Activated T-cell treated with anti-CD3 and anti-CD28 coated beads for 1 hour (primary cell): ENCODE measurements around the gene TLR10.

ENCODE experiments used
- DNase-seq: peaks from one replicate; pipeline ENCODE4 v3.0.0-alpha.2; 2020; ENCODE audit warnings: low read depth

Gene TLR10

DNA sequence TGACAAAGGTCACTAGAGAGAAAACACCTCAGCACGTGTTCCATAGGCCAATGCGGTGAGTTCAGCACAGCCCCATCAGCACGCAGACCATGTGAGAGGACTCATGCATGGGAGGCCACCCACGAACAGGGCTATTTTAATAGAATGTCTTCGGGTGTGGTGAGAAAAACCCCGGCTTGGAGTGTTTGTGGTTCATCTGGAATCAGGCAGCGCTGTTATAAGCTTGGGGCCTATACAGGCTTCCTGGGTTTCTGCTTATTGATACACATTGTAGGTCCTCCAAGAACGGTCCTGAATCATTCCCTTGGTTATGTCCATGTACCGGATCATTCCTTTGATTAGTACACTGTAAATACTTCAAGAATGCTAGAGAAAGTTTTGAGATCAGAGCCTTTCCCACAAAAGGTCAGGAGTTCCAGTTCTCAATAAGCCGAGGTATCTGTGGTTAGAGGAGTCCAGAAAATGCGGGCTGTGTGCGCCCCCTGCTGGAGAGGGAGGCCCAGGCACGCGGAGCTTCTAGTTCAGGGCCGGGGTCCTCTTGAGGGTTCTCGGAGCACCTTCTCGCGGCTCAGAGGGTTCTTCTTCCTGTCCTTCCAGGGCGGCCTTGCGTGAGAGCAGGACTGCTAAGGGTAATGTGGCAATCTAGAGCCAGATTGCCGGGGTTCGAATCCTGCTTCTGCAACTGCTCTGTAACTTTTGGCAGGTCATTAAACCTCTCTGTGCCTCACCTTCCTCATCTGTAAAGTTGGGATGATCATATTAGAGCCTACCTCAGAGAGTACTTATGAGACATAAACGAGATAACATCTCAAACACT is 51.8 kb downstream of the TLR10 start:
- DNase-seq = peak; percentile 89

DNA sequence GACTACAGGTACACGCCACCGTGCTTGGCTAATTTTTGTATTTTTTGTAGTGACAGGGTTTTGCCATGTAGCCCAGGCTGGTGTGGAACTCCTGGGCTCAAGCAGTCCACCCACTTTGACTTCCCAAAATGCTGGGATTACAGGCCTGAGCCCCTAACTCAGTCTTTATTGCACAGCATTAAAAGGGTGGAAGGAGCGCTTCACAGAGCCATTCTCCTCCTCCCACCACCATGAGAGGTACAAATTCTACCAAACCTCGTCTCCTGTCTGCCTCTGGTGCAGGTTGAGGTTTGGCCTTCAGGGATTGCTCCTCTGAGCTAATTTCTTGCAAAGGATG is 52.3 kb downstream of the TLR10 start:
- no peak for DNase-seq

DNA sequence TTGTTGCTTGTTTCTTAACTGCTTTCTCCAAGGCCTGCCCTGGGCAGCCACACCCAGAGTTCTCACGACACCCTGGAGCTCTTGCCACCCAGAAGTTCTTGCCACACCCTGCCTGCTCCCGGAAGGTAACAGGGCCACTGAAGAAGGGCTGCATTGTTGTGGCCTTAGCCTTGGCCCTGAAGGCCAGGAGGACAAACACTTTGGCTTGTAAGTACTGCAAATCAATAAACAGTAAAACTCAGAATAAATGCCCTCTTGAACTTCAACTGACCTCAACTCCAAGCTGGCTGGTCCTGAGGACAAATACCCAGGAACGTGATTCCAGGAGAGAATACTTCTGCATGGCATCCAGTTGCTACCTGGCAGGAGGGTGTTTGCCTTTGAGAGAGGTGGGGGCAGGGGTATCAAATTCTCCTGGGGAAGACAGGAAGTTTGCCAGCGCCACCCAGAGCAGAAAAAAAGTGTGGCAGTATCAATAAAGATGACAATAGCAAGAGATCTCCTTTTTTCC is 54.1 kb downstream of the TLR10 start:
- no peak for DNase-seq

DNA sequence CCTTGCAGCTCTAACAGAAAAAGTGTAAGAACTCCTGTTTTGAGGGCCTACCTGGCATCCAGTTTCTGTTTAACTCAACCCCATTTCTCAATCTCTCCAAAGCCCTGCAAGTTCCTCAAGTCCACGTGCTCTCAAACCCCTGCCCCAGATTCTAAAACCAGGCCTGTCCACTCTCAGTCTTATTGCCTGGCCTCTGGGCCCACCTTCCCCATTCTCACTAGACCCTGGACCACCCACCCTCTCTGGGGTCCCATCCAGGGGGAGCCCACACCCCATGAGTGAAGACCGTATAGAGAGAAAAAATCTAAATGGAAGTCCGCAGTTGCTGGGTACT is 58.3 kb downstream of the TLR10 start:
- no peak for DNase-seq

DNA sequence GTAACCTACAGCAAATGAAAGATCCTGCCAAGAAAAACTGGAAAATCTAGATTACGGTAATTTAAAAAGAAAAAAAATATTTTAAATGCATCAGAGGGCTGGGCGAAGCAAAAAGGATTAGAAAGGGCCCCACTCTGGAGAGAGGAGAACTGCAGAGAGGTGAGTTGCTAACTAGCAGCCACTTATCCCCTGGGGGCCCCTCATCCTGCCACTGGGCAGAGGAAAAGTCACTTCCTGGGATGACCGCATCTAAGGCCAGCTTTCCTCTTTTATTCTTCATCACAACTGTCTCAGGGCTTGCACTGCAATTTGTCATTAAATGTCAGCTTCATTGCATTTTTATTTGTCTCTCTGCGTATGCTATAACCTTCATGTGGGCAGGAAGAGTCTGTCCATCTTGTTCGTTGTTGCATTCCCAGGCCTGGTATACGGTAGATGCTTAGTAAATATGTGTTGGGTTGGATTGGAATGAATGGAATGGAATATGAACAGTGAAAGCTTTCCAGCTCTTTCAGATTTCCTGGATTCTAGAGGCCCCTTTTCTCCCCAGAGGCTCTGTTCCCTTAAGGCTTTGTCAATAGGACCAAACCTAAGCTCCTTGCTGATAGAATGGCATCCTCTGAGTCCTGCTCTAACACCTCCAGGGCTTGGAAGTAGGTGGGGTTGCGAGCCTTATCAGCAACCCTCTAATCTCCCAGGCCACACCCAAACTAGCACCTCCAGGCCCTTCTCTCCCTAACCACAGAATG is 58.9 kb downstream of the TLR10 start:
- DNase-seq = no peak

DNA sequence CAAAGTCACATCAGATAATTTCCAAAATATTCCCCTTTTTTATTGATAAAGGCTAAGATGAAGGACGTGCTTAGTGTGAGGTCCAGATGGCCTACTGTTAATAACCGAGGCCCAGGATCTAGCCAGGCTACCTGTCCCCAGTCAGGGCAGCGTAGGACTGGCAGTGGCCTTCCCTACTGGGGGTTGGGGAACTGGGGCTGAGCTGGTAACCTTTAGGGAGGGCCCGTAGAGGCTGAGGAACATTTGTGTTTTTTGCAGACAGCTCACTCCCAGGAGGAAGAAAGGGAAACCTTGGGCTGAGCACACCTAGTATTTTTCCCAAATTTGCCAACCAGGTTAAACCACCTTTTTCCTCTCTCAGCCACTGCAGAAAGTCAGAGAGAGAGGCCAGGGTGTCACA is 59.7 kb downstream of the TLR10 start:
- DNase-seq = no peak
